ENCODE data around the gene TUBAL3. TPM values are rescaled to one million over a fixed set of nuclear protein-coding genes. Genes with fewer than 3 reads are reported as not detected.
A peak's percentile ranks its signal among the peaks of the same experiment; 100 is the strongest.

TUBAL3 gene
- total and polyA plus RNA-seq, 9 of the 15 experiments (the other 6 are each of a cell fraction or from before 2014, with no cell fraction given): 5.5 to 10.1 (median 6.9) TPM

DNA sequence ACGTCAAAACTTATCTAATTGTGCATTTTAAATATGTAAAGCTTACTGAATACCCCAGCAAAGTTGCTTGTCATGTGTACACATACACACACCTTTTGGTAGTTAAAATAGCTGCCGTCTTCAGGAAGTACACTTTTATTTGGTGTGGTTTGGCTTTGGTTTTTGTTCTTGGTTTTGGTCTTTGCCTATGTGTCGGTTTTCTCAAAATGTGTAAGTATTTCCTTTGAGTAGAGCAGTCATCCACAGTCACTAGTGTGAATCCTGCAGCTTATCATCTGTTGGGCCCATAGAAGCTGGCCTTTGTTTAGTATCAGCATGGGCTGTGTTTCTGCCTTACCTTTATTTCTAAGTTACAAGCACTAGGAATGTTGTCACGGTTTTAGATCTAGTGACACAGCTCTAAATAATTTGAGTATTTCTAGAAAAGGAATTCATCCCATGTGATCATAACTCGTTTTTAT is 43.0 kb upstream of the TUBAL3 start:
- DNase-seq (ENCODE audit: extremely low read depth in 1 of 4, low spot score in 3 of 4) (peak in 1 of 4 experiments; percentile 71), ATAC-seq (peak; percentile 73)
- TF ChIP-seq TAF9B (IDR thresholded peaks at IDR 0.05; ENCODE audit: partially characterized antibody) (peak; percentile 40), SMARCA5 (IDR thresholded peaks at IDR 0.05) (peak; percentile 18; the same call in 1 of the 2 replicates), ZNF551 (CRISPR knock-in tag; IDR thresholded peaks at IDR 0.05) (no peak), ZBED1 (IDR thresholded peaks at IDR 0.05) (0 out of 2 replicates have a peak, but pooled peaks have one; percentile 45), RBM14 (IDR thresholded peaks at IDR 0.05; ENCODE audit: borderline replicate concordance, insufficient read depth, low read depth, low read length) (no peak), KLF16 (IDR thresholded peaks at IDR 0.05) (no peak), NFE2L1 (tag; IDR thresholded peaks at IDR 0.05; ENCODE audit: borderline replicate concordance, low read depth) (no peak), HMBOX1 (IDR thresholded peaks at IDR 0.05) (peak; percentile 53; the same call in 1 of the 2 replicates), POLR2B (IDR thresholded peaks at IDR 0.05; ENCODE audit: low read depth, partially characterized antibody) (peak; percentile 22), ZBTB40 (IDR thresholded peaks at IDR 0.05) (0 out of 2 replicates have a peak, but pooled peaks have one; percentile 23), ZBTB40 (CRISPR knock-in tag; IDR thresholded peaks at IDR 0.05) (no peak), SIN3A (IDR thresholded peaks at IDR 0.05; ENCODE audit: borderline replicate concordance in 2 of 2, control insufficient read depth in 1 of 2, low read depth in 2 of 2, low read length in 2 of 2) (peak in 1 of 2 experiments; percentile 28; a peak in 1 of 4 replicates), ZNF79 (CRISPR knock-in tag; IDR thresholded peaks at IDR 0.05; ENCODE audit: low read depth) (peak; percentile 75)

More for the DNA sequence above, 43.0 kb upstream of the TUBAL3 start:
- no peaks in the 10 kb centered on the region for H3K9me3 ChIP-seq (replicated peaks; ENCODE audit: control insufficient read depth, insufficient read depth, low read depth, low read length)
- H3K27me3 ChIP-seq (ENCODE audit: control insufficient read depth in 2 of 2, insufficient read depth in 2 of 2, low read length in 2 of 2): no peaks in the 10 kb centered on the region
- ChIA-PET CTCF (ENCODE audit: low intra/inter-chr PET ratio) (no interaction called here), POLR2A (interaction anchor here (0.6 to 3.2 kb wide), 5 partner anchors 15 to 716 kb away, joined by 3 to 30 read pairs (median 5); no protein-coding TSS in a partner anchor)
- under 1% methylated on average over 5 of the region's 5 CpGs for WGBS (ENCODE audit: insufficient coverage, low coverage, missing lambda C conversion rate)
- peaks cover 54% of the 10 kb centered on the region for H3K36me3 ChIP-seq (ENCODE audit: control insufficient read depth, insufficient read depth, low read length)
- peaks cover 97% of the 10 kb centered on the region for H3K79me2 ChIP-seq (ENCODE audit: control insufficient read depth, insufficient read depth, low read length)
- BruUV-seq (replicated peaks): no TSS peak
- H4K20me1 ChIP-seq (replicated peaks; ENCODE audit: control insufficient read depth, insufficient read depth, low read length): no peaks in the 10 kb centered on the region
- H2AFZ ChIP-seq (ENCODE audit: low read depth, low read length): no peak overlapping the region
- intact Hi-C loops (cut with micrococcal nuclease) (no loop called here), in situ Hi-C loops (cut with MboI) (no loop called here)
- peak overlapping the region; percentile 56 for H3K4me3 ChIP-seq
- H3K4me1 ChIP-seq (replicated peaks in 1 of 2; ENCODE audit: control insufficient read depth in 2 of 2, insufficient read depth in 2 of 2, low read length in 2 of 2): peaks cover 4 to 23% of the 10 kb centered on the region in 2 experiments
- peak overlapping the region; percentile 74 for H3K27ac ChIP-seq (ENCODE audit: extremely low read depth, low read depth, low read length)
- peak; percentile 73 for FAIRE-seq
- no peaks in the 10 kb centered on the region for H3K9me1 ChIP-seq (ENCODE audit: control insufficient read depth, insufficient read depth, low read length)
- H3K9ac ChIP-seq (ENCODE audit: insufficient read depth in 1 of 2, low read depth in 2 of 2, low read length in 2 of 2): peak overlapping the region in 1 of 2 experiments; percentile 82; a peak in 3 of 4 replicates
- peak overlapping the region; percentile 94 for H3K4me2 ChIP-seq (ENCODE audit: insufficient read depth, low read length)

Data from K562 (cell line).